Loucy (cell line): ENCODE measurements around the gene DVL3.

ENCODE experiments used
- H2AFZ ChIP-seq: fragments of 200-600 bp; sonication (generic); 2 replicates; pipeline ENCODE4 v1.6.0; 2016; ENCODE audit warnings: antibody characterized with exemption, mild to moderate bottlenecking, low read length, moderate library complexity
- H3F3A ChIP-seq: fragments of 200-600 bp; 2 replicates; pipeline ENCODE4 v1.6.0; 2016; ENCODE audit warnings: antibody characterized with exemption, low read depth, mild to moderate bottlenecking
- H3K27me3 ChIP-seq: fragments of 200-600 bp; sonication (generic); 2 replicates; pipeline ENCODE4 v1.6.1; 2014; ENCODE audit warnings: low read length, mild to moderate bottlenecking; ENCODE audit not compliant: insufficient read depth, poor library complexity, severe bottlenecking
- H3K36me3 ChIP-seq: fragments of 200-600 bp; sonication (generic); 2 replicates; pipeline ENCODE4 v1.6.1; 2016; ENCODE audit warnings: low read length; ENCODE audit not compliant: insufficient read depth
- H3K4me1 ChIP-seq: fragments of 200-600 bp; sonication (generic); 2 replicates; pipeline ENCODE4 v1.5.1; 2014; ENCODE audit warnings: low read length, mild to moderate bottlenecking; ENCODE audit not compliant: insufficient read depth, poor library complexity, severe bottlenecking
- H3K4me2 ChIP-seq: fragments of 200-600 bp; sonication (generic); 2 replicates; pipeline ENCODE4 v1.6.0; 2014; ENCODE audit warnings: antibody characterized with exemption, low read length, low read depth, mild to moderate bottlenecking; ENCODE audit not compliant: poor library complexity, severe bottlenecking
- H3K4me3 ChIP-seq: fragments of 200-600 bp; sonication (generic); 2 replicates; pipeline ENCODE4 v1.5.1; 2014; ENCODE audit warnings: low read length, mild to moderate bottlenecking, mixed read lengths; ENCODE audit not compliant: poor library complexity, severe bottlenecking
- H3K79me2 ChIP-seq: fragments of 200-600 bp; sonication (generic); 2 replicates; pipeline ENCODE4 v1.6.1; 2014; ENCODE audit warnings: low read length; ENCODE audit not compliant: insufficient read depth
- H3K9ac ChIP-seq: fragments of 200-600 bp; sonication (generic); 2 replicates; pipeline ENCODE4 v1.6.0; 2014; ENCODE audit warnings: mild to moderate bottlenecking, low read depth, low read length, moderate library complexity; ENCODE audit not compliant: poor library complexity, severe bottlenecking
- H3K9me2 ChIP-seq: fragments of 200-600 bp; sonication (generic); replicated peaks from 2 replicates; pipeline ENCODE4 v1.6.1; 2016; ENCODE audit warnings: low read depth, low read length, mixed read lengths
- H3K9me3 ChIP-seq: fragments of 200-600 bp; sonication (generic); 2 replicates; pipeline ENCODE4 v1.6.1; 2014; ENCODE audit warnings: mild to moderate bottlenecking, antibody characterized with exemption, low read length, low read depth; ENCODE audit not compliant: insufficient read depth
- H4K20me1 ChIP-seq: fragments of 200-600 bp; sonication (generic); 2 replicates; pipeline ENCODE4 v1.6.0; 2014; ENCODE audit warnings: antibody characterized with exemption, low read length, mild to moderate bottlenecking; ENCODE audit not compliant: insufficient read depth, poor library complexity, severe bottlenecking
- EZH2phosphoT487 ChIP-seq: fragments of 200-600 bp; IDR thresholded peaks from 2 replicates; pipeline ENCODE4 v1.6.1; 2018; ENCODE audit warnings: antibody characterized with exemption, mild to moderate bottlenecking, moderate library complexity, borderline replicate concordance
- TF ChIP-seq, protein P1 (sequence below): fragments of 200-600 bp; sonication (generic); conservative IDR thresholded peaks from 2 replicates; pipeline ENCODE4 v1.5.1; 2014; ENCODE audit warnings: mild to moderate bottlenecking, antibody characterized with exemption, low read length

DVL3 gene

DNA sequence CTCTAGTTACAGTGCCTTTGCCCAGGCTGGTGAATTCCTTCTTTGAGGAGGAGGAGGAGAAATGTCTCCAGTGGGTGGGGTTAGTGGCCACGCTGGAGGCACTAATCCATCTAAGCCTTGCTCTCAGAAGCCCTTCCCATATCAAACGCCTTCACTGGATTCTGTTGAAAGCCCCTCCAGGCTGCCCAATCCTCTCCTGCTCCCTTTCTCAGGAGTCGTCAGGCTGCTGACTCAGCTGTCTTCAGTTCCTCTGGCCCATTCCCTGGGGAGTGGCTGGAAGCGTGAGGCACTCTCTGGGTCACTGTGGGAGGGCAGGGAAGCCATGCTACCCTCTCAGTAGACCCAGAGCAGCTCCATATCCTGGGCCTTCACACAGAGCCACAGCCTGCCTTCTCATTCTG, 22.2 kb downstream of the DVL3 start:
- H3F3A ChIP-seq = no peaks in the 10 kb centered on the region
- H2AFZ ChIP-seq = no peak overlapping the region
- peaks cover 45% of the 10 kb centered on the region for H3K79me2 ChIP-seq
- H4K20me1 ChIP-seq = peaks cover 6% of the 10 kb centered on the region
- H3K36me3 ChIP-seq = peaks cover 43% of the 10 kb centered on the region; the same call in 1 of the 2 replicates
- TF ChIP-seq, protein P1, sequence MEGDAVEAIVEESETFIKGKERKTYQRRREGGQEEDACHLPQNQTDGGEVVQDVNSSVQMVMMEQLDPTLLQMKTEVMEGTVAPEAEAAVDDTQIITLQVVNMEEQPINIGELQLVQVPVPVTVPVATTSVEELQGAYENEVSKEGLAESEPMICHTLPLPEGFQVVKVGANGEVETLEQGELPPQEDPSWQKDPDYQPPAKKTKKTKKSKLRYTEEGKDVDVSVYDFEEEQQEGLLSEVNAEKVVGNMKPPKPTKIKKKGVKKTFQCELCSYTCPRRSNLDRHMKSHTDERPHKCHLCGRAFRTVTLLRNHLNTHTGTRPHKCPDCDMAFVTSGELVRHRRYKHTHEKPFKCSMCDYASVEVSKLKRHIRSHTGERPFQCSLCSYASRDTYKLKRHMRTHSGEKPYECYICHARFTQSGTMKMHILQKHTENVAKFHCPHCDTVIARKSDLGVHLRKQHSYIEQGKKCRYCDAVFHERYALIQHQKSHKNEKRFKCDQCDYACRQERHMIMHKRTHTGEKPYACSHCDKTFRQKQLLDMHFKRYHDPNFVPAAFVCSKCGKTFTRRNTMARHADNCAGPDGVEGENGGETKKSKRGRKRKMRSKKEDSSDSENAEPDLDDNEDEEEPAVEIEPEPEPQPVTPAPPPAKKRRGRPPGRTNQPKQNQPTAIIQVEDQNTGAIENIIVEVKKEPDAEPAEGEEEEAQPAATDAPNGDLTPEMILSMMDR = no peak
- no peak for TF ChIP-seq EZH2phosphoT487
- H3K27me3 ChIP-seq = no peaks in the 10 kb centered on the region
- peak overlapping the region; percentile 93 for H3K4me2 ChIP-seq
- no peaks in the 10 kb centered on the region for H3K9me2 ChIP-seq
- peaks cover 25% of the 10 kb centered on the region for H3K4me1 ChIP-seq
- peak overlapping the region; percentile 87 for H3K4me3 ChIP-seq
- peak overlapping the region; percentile 85 for H3K9ac ChIP-seq
- no peaks in the 10 kb centered on the region for H3K9me3 ChIP-seq

DNA sequence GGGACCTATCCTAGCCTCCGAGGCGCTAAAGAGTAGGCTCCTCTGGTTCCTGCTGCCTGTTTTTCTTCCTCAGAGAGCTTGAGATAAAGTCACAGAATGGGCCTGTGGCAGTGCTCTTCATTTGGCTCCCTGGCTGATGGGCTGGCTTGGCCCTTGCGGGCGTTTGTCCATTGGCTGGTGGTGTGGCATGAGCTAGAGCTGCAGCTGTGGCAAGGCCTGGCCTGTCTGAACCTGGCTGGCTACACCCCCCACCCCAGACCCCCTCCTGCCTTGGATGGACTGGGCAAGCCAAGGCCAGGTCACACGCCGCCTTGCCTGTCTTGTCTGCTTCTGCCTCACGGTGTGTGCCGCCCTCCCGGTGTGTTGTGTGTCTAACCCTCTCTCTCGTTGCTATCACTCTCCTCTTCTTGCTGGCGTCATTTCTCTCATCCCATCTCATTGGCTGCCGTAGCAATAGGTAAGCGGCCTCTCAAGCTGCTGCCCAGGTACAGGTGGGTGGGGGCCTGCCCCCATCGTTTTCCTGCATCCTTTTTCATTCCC, 22.7 kb downstream of the DVL3 start:
- Histone ChIP-seq H3K79me2 (peaks cover 45% of the 10 kb centered on the region), H4K20me1 (peaks cover 6% of the 10 kb centered on the region), H3K9me3 (no peaks in the 10 kb centered on the region), H3K36me3 (peaks cover 48% of the 10 kb centered on the region; the same call in 1 of the 2 replicates), H2AFZ (no peak overlapping the region), H3K9me2 (no peaks in the 10 kb centered on the region), H3K4me1 (peaks cover 25% of the 10 kb centered on the region), H3K9ac (no peak overlapping the region), H3K4me2 (peak overlapping the region; percentile 93), H3K4me3 (no peak overlapping the region), H3F3A (no peaks in the 10 kb centered on the region), H3K27me3 (no peaks in the 10 kb centered on the region)
- TF ChIP-seq, protein P1 = no peak
- no peak for TF ChIP-seq EZH2phosphoT487

DNA sequence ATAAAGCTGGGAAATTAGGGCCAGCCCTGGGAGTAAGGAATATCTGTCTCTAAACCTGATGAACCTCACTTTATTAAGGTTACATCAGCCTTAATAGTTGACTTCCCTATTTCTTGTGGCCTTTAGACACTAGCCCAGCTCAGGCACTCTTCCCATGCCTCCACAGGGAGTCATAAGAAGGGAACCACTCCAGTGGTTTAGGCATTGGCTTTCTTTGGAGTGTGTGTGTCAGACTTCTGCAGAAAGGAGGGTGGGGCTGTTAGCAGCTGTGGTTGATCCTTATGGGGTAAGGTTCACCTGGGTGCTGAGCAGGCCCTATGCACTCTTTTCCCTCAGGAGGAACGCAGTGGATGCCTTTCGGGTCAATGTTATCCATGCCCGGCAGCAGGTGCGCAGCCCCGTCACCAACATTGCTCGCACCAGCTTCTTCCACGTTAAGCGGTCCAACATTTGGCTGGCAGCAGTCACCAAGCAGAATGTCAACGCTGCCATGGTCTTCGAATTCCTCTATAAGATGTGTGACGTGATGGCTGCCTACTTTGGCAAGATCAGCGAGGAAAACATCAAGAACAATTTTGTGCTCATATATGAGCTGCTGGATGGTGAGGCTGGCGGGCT, 23.5 kb downstream of the DVL3 start:
- H3K4me3 ChIP-seq = no peak overlapping the region
- no peaks in the 10 kb centered on the region for H3K9me2 ChIP-seq
- H3F3A ChIP-seq = no peaks in the 10 kb centered on the region
- H3K4me2 ChIP-seq = peak overlapping the region; percentile 93
- TF ChIP-seq, protein P1 = no peak
- peaks cover 56% of the 10 kb centered on the region; the same call in 1 of the 2 replicates for H3K36me3 ChIP-seq
- no peaks in the 10 kb centered on the region for H3K9me3 ChIP-seq
- H3K79me2 ChIP-seq = peaks cover 45% of the 10 kb centered on the region
- H3K4me1 ChIP-seq = peaks cover 25% of the 10 kb centered on the region
- H3K27me3 ChIP-seq = no peaks in the 10 kb centered on the region
- H2AFZ ChIP-seq = no peak overlapping the region
- peaks cover 6% of the 10 kb centered on the region for H4K20me1 ChIP-seq
- no peak overlapping the region for H3K9ac ChIP-seq
